Colon (tissue), 2 donors: ENCODE results near the gene PPP1R1C.
"Not testable (repeated sequence)": the region's sequence is repeated elsewhere in the genome, so short reads cannot be mapped to it uniquely, and the experiment has no call there.

Experiments used
- FAIRE-seq: peaks from 2 replicates; lab custom pipeline; 2012; peaks lifted over from hg19 to GRCh38; lab: Jason Lieb, UNC
- donor health status: control.
- donor health status: control.

Gene PPP1R1C, protein sequence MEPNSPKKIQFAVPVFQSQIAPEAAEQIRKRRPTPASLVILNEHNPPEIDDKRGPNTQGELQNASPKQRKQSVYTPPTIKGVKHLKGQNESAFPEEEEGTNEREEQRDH

DNA sequence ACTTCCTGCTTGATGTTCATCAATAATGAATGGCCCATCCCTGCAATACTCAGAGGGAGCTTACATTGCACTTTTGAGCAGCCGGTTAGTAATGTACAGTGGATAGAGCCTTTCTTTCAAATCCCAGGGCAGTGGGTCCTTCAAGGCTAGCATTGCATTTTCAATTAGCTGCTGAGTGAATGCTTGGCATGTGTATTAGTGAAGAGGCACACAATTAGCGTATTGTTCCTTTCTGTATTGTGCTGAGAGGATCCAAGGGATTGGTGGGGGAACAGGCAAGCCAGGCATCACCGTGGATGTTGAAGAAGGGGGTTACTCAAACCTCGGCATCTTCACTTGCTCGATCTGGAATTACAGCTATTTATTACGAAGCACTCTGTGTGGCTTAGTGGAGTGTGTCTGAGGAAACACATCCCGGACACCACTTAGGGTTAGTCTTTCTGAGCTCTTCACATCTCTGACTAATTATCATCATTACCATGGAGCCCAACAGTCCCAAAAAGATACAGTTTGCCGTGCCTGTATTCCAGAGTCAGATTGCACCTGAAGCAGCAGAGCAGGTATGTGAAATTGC, at the start of gene PPP1R1C:
Gene PPP1R1C (plus strand): TSS at position 222 of the 574 bp plus-strand sequence. CDS start 258 bp downstream, at position 480.
- FAIRE-seq = no peak

DNA sequence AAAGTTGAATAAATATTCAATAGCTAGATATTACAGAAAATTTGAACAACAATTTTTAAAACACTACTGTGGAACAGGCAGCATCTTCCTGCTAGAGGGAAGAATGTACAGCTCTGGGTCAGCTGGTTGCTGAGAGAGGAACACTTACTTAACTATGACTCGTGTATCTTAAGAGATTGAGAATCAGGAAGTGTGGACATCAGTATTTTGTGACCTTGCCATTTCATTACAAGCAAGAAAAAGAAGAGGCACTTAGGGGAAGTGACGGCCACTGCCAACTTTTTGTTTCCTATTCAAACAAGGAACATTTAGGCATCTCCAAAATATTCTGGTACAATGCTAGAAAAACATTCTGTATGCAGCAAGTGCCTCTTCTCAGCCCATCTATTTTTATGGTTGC, 48.2 kb upstream of the PPP1R1C start:
- no peak for FAIRE-seq

DNA sequence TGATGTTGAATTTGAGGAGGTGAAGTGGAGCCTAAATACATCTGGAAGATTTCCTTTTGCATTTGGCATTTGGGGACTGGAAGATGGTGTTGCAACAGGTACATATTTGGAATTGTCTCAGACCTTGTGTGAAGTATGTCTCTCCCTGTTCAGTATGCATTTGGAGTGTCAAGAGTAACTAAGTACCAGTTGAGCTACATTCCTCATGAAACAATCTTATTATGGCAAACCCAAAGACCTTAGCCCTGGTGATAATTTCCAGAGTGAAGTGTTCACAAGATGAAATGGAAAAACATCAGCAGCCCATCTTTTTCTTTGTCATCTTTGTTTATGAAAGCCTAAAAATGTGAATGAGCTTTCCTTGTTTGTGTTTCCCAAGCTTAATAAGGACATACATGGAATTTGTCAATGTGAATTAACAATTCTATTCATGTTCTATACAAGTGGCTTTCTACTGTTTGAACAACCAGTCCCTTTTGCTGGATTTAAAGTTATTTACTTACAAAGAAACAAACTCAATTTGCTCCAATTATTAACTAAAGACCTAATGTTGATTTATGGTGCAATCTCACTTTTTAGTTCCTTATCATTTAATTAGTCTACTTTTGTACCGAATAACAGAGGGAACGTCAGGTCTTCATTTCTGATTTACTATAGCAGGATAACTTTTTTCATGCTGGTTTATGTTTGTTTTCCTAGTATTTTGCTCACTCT, 42.1 kb upstream of the PPP1R1C start:
- FAIRE-seq = no peak

DNA sequence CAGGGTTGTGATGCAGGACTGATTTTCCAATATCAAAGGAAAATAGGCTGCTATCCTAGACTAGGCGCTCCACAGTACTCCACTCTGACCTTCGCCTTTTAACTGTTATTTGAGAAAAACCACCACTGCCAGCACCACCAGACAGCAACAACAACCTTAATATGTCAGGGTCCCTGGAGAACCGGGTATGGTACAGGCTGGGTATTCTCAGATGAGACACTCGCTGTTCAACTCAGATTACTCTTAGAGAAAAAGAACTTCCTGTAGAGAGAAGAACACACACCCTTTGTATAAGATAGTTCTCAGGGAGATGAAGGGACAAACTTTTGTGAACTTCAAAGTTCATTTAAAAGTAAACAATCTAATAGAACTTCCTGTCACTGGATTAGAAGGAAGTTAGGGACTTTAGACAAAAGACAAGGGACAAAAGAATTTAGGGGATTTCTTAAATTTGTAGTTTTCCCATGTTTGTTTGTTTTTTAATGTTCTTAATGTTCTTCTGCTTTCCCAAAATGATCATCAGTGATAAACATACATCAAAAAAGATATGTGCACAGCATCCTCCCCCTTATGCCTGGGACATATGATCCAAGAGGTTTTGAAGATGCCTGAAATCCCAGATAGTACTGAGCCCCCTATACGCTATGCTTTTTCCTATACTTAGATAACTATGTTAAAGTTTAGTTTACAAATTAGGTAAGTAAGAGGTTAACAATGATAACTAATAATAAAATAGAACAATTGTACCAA, 41.3 kb upstream of the PPP1R1C start:
- no peak for FAIRE-seq

DNA sequence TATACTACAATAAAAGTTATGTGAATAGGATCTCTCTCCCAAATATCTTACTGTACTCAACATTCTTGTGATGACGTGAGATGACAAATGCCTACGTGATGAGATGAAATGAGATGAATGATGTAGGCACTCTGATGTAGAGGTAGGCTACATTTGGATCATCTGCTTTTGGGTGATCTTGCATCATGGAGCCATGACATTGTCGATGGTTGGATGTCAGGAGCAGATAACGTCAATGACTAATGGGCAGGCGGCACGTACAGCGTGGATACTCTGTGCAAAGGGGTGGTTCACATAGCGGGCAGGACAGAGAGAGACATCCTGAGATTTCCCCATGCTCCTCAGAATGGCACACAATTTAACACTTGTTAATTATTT, 40.8 kb upstream of the PPP1R1C start:
- FAIRE-seq = no peak

DNA sequence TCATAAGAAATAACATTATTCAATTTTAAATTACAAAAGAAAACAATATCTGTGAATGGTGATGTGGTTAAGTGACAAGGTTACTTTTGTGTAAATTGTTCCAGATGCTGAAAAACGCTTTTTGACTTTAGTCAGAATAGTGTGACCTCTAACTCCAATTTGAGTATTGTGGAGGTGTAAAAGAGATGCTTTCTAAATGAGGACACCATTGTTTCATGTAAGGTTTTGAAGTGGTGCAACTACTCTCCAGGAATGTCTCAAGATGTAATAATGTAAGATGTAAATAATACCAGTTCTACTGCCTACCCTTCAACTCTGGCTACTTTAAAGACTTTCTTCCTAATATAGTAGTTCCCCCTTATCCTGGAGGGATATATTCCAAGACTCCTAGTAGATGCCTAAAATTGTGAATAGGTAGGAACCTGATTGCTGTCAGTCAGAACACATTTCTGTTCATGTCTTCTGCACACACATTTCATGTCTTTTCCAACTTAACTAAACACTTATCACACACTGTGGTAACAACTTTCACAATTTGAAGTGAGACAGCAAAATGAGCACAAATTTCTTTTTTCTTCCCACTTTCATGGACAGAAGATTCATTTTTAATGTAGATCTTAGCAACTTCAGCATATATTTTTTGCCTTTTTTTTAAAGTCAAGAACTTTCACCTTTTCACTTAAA, 39.1 kb upstream of the PPP1R1C start:
- no peak for FAIRE-seq

DNA sequence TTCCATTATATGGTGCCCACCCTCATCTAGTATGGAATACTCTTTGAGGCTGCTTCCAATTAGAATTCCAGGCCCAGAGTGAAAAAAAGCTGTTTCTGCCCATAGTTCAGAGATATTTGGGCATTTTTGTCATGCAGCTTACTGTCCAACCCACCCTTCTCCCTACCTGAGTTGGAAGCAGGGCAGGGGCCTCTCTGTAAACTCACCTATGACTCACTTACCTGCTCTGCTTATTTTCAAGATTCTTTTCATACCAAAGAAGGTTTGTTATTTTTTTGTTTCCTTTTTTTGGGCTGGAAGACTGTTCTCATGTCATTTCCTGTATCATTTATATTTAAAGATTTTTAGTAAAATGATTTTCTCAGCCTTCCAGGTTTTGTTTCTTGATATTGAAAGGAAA, 38.4 kb upstream of the PPP1R1C start:
- no peak for FAIRE-seq

DNA sequence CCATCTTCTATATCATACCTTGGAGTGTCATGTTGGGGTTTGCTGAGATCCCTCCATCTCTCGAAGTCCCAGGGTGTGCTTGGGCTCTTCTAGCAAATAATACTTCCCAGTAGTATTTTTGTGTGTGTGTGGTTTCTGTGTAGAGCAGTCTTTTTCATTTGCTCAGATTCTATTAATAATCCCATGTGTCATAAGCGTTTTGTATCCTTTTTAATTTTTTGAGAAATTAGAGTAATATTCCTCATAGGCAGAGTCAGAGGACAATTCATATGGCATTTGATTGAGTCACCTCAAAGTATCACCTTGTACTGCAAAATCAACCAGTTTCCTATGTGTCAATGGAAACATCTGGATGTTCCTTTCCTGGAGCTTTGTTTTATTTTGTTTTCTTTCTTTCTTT, 37.4 kb upstream of the PPP1R1C start:
- FAIRE-seq = no peak

DNA sequence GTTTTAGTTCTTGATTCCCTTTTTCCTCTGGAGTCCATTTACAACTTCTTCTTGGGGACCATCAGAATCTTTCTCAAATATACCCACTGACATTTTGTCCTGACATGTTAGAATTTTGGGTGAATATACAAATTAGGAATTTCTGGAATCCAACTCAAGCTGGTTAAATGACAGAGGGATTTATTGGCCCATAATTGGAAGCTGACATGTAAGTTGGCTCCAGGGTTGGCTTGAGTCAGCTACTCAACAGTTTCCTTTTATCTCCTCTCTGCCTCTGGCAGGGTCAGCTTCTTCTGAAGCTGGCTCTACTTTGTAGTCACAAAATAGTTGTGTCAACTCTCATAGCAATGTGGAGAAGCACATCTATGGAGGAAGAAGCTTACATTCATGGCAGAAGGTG, 36.6 kb upstream of the PPP1R1C start:
- FAIRE-seq = no peak

DNA sequence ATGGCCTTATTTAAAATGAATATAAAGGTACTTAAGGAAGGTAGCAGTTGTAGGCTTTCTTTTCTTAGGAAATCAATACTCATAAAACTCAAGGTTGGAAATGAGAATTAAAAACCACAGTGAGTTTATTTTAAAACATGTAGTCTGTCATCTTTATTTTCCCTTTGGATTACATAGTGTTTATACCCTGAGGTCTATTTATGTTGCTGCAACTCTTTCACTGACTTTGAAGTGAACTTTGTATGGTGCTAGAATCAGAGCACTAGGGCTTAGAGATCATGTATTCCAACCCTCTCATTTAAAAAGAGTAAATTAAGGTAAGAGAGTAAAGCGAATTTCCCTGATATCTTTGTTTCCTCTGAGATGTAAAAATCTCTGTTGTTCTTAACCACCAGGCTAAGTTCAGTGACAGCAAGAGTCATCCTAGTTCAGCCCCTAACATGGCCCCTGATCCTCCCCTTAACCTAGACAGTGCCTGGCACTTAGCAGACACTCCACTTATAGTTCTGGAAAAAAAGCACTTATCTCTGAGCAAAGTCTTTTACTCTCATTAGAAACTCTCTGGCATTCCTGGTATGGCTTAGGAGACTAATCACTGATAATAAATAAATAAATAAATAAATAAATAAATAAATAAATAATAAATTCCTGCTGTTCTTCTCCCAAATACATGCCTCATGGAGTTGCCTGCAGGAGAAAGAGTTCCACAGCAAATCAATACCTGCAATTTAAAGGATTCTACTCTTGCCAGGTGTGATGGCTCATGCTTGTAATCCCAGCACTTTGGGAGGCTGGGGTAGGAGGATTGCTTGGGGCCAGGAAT, 33.0 kb upstream of the PPP1R1C start:
- FAIRE-seq = no peak

DNA sequence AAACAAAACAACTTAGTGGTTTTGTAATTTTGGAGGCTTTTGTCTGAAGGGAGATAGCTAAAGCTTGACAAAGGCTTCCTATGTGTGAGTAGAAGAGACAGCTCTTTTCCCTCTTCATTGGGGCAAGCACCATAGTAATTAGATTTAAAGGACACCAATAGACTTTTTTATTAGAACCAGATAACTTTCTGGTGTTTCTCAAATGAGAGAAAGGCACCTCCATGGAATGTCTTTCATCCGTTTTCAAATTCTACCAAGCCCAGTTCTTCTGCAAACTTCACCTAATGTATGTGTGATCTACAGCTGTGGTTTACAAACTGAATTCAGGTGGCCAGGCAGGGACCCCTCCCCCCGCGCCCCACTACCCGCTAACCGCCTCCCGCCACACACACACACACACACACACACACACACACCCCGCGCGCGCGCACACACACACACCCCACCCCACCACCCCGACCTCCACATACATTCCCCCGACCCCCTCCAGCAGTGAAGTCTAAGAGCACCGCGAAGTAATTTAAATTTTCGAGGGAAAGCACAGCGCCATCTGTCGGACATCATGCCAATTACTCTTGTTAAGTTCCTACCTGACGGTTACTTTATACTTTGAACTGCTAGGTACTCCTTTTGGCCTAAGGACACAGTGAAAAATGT, 31.6 kb upstream of the PPP1R1C start:
- FAIRE-seq = no peak

DNA sequence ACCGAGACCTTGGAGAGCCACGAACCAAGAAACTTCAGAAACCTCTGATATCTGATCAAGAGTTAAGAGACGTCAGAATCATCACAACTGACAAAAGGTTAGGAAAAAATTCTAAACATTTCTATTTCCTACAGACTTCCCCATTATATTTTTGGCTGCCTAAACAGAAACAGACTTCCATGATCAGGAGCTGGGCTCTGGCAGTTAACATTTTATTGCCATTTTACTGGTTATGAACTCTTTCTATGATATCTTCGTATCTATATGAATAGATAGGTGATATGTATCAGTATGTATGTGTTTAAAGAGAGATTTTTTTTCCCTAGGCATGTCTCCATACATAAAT, 31.1 kb upstream of the PPP1R1C start:
- no peak for FAIRE-seq

DNA sequence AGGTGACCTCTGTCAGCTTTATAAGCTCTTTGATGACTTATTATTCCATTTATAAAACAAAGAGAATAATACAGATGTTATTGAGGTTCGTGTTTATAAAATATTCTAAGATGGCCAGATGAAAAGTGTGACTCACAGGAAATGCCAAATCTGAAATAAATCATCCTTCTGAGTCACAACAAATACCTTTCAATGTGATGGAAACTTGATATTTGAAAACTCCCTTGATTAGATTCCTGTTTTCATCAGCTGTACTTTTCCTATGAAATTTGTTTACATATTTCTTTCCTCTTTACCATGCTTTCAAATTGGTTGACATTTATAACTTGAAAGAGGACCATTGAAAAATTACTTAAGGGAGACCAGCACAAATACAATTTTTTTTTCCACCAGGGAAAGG, 30.6 kb upstream of the PPP1R1C start:
- no peak for FAIRE-seq

DNA sequence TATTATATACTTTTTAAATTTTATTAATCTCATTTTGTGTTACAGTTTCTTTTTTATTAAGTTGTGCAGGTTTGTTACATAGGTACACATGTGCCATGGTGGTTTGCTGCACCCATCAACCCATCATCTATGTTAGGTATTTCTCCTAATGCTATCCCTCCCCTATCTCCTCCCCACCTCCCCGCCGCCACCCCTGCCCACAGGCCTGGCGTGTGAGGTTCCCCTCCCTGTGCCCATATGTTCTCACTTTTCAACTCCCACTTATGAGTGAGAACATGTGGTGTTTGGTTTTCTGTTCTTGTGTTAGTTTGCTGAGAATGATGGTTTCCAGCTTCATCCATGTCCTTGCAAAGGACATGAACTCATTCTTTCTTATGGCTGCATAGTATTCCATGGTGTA, 29.8 kb upstream of the PPP1R1C start:
- not testable (repeated sequence) for FAIRE-seq

DNA sequence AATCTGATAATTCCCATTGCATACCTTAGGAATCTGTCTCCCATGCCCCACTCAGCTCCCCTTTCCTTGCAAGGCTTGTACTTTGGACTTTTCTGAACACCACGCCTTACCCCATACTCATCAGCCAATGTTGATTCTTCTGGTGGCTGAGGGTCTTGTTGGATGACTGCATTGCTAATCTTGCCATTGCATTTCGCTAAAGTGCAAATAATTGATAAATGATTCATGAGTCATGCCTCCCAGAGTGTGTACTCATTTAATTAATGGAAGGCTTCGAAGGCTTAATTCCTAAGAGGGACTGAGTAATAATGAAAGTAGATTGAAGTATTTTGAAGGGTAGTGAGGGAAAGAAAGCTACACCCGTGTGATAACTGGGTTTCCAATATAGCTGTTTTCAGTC, 28.0 kb upstream of the PPP1R1C start:
- FAIRE-seq = no peak

DNA sequence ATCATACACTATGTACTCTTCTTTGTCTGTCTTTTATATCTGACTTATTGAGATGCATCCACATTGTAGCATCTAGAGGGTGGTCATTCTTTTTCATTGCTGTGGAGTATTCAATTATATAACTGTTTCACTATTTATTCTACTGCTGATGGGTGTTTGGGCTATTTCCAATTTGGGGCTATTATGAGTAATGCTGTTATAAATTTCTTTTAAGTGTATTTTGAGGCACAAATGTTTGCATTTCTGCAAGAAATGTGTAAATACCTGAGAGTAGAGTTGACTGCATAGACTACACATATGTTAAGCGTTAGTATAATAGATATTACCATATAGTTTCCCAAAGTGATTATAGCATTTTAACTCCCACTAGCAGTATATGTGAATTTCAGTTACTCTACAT, 26.9 kb upstream of the PPP1R1C start:
- no peak for FAIRE-seq

DNA sequence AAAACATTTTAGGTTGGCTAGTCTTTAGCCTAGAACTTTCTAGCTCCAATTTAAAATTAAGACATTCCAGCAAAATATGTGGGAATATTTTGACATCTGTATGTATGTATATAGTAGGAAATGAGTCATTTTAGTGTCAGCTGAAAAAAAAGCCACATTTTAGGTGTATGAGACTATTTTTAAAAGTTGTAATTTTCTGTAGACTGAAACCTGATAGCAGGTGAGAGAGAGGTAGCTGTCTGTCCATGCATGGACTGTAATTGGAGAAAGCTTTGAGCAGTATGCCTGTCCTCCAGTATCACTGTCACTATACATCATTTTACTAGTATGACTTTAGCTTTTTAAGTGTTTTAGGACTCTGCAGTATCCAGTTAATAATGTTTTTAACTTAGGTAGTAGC, 26.1 kb upstream of the PPP1R1C start:
- FAIRE-seq = no peak

DNA sequence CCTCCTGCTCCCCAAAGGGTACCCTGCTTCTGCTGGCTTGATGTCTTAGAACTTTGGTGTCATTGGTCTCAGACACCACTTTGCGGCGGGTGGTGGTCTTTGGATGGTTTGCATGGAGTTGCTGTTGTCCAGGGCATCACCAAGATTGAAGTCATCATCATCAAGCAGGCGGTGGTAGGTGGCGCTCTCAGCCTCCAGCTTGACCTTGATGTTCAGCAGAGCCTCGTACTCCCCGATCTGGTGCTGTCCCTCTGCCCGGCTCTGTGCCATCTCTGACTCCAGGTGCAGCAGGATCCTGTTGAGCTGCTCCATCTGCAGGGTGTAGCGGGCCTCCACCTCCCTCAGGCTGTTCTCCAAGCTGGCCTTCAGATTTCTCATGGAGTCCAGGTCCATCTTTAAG, 24.5 kb upstream of the PPP1R1C start:
- not testable (repeated sequence) for FAIRE-seq

DNA sequence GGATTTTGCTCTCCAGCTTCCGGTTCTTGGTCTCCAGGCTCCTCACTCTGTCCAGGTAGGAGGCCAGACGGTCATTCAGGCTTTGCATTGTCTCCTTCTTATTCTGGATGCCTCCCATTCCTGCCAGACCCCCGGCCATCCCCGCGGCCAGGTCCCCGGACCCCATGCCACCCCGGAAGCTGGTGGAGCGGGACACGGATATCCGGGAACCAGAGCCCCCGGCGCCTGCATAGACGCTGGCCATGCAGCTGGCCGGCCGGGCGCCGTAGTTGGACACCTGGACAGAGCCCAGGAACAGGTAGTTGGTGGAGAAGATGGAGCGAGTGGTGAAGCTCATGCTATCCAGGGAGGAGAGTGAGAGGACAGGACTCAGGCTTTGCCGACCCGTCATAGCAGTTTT, 23.5 kb upstream of the PPP1R1C start:
- no peak for FAIRE-seq

DNA sequence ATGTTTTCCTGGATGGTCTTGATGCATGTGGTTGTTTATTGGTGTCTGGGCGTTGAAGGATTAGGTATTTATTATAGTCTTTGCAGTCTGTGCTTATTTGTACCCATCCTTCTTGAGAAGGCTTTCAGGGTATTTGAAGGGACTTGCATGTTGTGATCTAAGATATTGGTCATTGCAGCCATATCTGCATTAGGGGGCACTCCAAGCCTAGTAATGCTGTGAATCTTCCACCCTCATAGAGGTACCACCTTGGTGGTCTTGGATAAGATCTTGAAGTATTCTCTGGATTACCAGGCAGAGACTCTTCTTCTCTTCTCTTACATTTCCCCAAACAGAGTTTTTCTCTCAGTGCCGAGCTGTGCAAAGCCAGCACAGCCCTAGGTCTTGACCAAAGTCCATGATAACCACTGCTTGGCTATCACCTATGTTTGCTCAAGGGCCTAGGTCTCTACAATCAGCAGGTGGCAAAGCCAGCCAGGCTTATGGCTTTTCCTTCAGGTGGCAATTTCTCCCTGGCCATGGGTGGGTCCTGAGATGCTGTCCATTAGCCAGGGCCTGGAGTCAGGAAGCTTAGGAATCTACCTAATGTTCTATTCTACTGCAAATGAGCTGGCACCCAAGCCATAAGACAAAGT, 15.4 kb upstream of the PPP1R1C start:
- FAIRE-seq = no peak

DNA sequence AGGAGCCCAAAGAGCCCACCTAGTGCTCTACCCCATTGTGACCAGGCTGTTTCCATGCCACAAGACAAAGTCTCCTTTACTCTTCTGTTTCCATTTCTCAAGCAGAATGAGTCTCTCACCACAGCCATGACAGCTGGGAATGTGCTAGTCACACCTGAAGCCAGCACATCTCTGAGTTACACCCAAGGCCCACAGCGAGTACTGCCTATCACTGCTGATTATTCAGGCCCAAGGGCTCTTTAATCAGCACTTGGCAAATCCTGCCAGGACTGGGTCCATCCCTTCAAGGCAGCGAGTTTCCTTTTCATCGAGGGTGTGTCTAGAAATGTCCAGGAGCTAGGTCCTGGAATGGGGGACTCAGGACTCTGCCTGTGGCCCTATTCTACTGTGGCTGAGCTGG, 14.6 kb upstream of the PPP1R1C start:
- no peak for FAIRE-seq
